Tibial nerve (tissue), 3 donors: Measurements from ENCODE around the gene GYPA.
"Not testable (repeated sequence)": the region's sequence is repeated elsewhere in the genome, so short reads cannot be mapped to it uniquely, and the experiment has no call there.

Source experiments
- CTCF ChIP-seq, 5 experiments: fragments of 200-600 bp in 3 of 5; fragments of 450-650 bp in 2 of 5; sonication (generic) in 3 of 5; IDR thresholded peaks; one replicate each; pipeline ENCODE4 v1.5.1; 2016 to 2019; ENCODE audit warnings: antibody characterized with exemption in 5 of 5, mild to moderate bottlenecking in 3 of 5, moderate library complexity in 2 of 5
- POLR2A ChIP-seq, 2 donors: fragments of 450-650 bp; IDR thresholded peaks; one replicate each; pipeline ENCODE4 v1.6.1; 2017; ENCODE audit warnings: antibody characterized with exemption in 2 of 2, mild to moderate bottlenecking in 2 of 2, moderate library complexity in 2 of 2

DNA sequence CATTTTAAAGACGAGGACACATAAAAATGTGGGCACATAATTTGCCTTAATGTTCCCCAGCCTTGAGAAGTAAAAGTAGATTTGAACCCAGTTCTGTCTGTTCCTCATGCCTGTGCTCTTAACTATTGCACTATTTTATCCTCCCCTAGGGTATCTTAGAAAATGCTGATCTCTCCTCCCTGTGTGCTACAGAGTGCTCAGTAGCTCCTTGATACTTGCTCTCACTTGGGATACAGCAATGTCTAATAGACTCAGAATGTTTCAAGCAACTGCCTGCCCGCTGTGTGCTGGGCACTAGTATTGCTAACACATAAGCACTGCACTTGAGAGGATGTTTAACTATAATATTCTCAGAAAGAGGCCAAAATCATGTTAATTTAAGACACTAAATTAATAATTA is 971 bp downstream of the GYPA start:
- not testable (repeated sequence) for TF ChIP-seq CTCF, POLR2A (IDR thresholded peaks at IDR 0.05)
